ENCODE data around the gene DNM3. TPM values are rescaled to one million over a fixed set of nuclear protein-coding genes. Genes with fewer than 3 reads are reported as not detected.

Gene DNM3
- total and polyA plus RNA-seq, 2 donors (not counting 3 experiments of a cell fraction or from before 2014, with no cell fraction given): 1.4 to 2.5 TPM

DNA sequence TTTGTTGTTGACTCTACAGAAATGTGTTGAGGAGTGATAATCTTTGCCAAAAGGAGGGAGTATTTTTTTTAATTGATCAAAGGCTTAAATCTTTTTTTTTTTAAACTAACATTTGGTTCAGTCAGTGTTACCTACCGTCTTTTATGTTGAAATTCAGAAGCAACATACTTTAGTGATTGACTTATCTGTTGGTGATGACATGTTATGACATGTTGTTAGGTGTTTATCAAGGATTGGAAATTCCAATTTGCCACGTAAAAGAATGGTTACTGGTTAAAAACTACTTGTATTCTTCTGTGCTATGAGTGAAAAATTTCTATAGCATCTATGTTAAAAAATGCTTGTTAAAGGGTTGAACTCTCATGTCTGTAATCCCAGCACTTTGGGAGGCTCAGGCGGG is 61.2 kb downstream of the DNM3 start:
- dilution Hi-C loops (cut with MboI; ENCODE audit: extremely low pct_ligation_motif_present, low sequenced_read_pairs): no loop called here
- Histone ChIP-seq H3K9me1 (replicated peaks; ENCODE audit: control insufficient read depth, extremely low read depth, insufficient read depth, low read length) (no peaks in the 10 kb centered on the region), H3K36me3 (ENCODE audit: control insufficient read depth in 2 of 2, extremely low read depth in 1 of 2, insufficient read depth in 2 of 2, low read length in 2 of 2) (no peaks in the 10 kb centered on the region), H3K27me3 (ENCODE audit: control insufficient read depth in 2 of 2, insufficient read depth in 2 of 2, low read length in 2 of 2) (no peaks in the 10 kb centered on the region), H4K20me1 (replicated peaks; ENCODE audit: control insufficient read depth, extremely low read depth, insufficient read depth, low read length) (no peaks in the 10 kb centered on the region), H3K4me3 (replicated peaks in 1 of 3; ENCODE audit: insufficient read depth in 1 of 3, low read depth in 1 of 3, low read length in 3 of 3) (no peak overlapping the region), H3K9ac (replicated peaks; ENCODE audit: extremely low read depth, insufficient read depth, low read length) (no peak overlapping the region), H3K79me2 (ENCODE audit: control insufficient read depth, insufficient read depth, low read length) (no peaks in the 10 kb centered on the region), H2AFZ (ENCODE audit: low read depth, low read length) (no peak overlapping the region), H3K4me2 (ENCODE audit: insufficient read depth, low read length) (no peak overlapping the region), H3K27ac (ENCODE audit: insufficient read depth, low read depth, low read length) (no peak overlapping the region), H3K4me1 (ENCODE audit: control insufficient read depth, extremely low read depth, insufficient read depth, low read length) (no peaks in the 10 kb centered on the region), H3K9me3 (replicated peaks; ENCODE audit: control insufficient read depth, insufficient read depth, low read length) (no peaks in the 10 kb centered on the region)
- FAIRE-seq (no peak), DNase-seq (ENCODE audit: low read depth, low spot score) (no peak)
- no TSS peak for BruUV-seq (replicated peaks)
- ChIA-PET CTCF (no interaction called here), POLR2A (no interaction called here)
- TF ChIP-seq EZH2 (IDR thresholded peaks at IDR 0.05; ENCODE audit: borderline replicate concordance, low read depth, low read length, severe bottlenecking) (no peak), MYC (IDR thresholded peaks at IDR 0.05; ENCODE audit: low read depth, low read length) (no peak), POLR2A (IDR thresholded peaks at IDR 0.05; ENCODE audit: low read depth, low read length) (no peak), POLR2AphosphoS5 (IDR thresholded peaks at IDR 0.05; ENCODE audit: insufficient read depth, low read depth, low read length) (no peak), FOS (IDR thresholded peaks at IDR 0.05; ENCODE audit: borderline replicate concordance, insufficient read depth, low read length) (no peak), GATA2 (IDR thresholded peaks at IDR 0.05; ENCODE audit: insufficient read depth, insufficient read length, low read depth, low read length) (no peak), JUN (IDR thresholded peaks at IDR 0.05; ENCODE audit: borderline replicate concordance, insufficient read depth, insufficient read length, low read depth) (no peak)
- TF ChIP-seq, protein P1, sequence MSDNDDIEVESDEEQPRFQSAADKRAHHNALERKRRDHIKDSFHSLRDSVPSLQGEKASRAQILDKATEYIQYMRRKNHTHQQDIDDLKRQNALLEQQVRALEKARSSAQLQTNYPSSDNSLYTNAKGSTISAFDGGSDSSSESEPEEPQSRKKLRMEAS (IDR thresholded peaks at IDR 0.05; ENCODE audit: insufficient read depth, insufficient read length): no peak
- TF ChIP-seq, protein P2, sequence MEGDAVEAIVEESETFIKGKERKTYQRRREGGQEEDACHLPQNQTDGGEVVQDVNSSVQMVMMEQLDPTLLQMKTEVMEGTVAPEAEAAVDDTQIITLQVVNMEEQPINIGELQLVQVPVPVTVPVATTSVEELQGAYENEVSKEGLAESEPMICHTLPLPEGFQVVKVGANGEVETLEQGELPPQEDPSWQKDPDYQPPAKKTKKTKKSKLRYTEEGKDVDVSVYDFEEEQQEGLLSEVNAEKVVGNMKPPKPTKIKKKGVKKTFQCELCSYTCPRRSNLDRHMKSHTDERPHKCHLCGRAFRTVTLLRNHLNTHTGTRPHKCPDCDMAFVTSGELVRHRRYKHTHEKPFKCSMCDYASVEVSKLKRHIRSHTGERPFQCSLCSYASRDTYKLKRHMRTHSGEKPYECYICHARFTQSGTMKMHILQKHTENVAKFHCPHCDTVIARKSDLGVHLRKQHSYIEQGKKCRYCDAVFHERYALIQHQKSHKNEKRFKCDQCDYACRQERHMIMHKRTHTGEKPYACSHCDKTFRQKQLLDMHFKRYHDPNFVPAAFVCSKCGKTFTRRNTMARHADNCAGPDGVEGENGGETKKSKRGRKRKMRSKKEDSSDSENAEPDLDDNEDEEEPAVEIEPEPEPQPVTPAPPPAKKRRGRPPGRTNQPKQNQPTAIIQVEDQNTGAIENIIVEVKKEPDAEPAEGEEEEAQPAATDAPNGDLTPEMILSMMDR (IDR thresholded peaks at IDR 0.05; ENCODE audit: extremely low read depth in 1 of 2, insufficient read depth in 1 of 2, low read depth in 1 of 2, low read length in 2 of 2): no peak
- intact Hi-C loops (cut with micrococcal nuclease): no loop called here
